ENCODE results near the gene MAST3. TPM values are rescaled to one million over a fixed set of nuclear protein-coding genes. Genes with fewer than 3 reads are reported as not detected.

MAST3 gene
- total and polyA plus RNA-seq, 2 donors (not counting 1 experiment from before 2014, with no cell fraction given): 43.5 to 85.5 TPM

GRCh38 chr19:18122424-18122823, 24.8 kb downstream of the MAST3 start:
- Histone ChIP-seq H3K4me1 (ENCODE audit: control insufficient read depth in 2 of 2, insufficient read depth in 2 of 2, low read length in 2 of 2) (peaks cover 22 to 27% of the 10 kb centered on the region in 2 donors), H3K27ac (ENCODE audit: low read length in 2 of 2) (no peak overlapping the region), H3K4me2 (replicated peaks; ENCODE audit: low read depth, low read length, poor library complexity, severe bottlenecking) (no peak overlapping the region), H3K4me3 (ENCODE audit: control extremely low read depth in 1 of 5, extremely low read depth in 1 of 5, insufficient read depth in 1 of 5, low read depth in 2 of 5, low read length in 4 of 5) (no peak overlapping the region), H3K27me3 (replicated peaks in 1 of 4; ENCODE audit: control extremely low read depth in 1 of 4, control insufficient read depth in 3 of 4, insufficient read depth in 4 of 4, low read length in 3 of 4) (no peaks in the 10 kb centered on the region), H3K36me3 (replicated peaks in 1 of 2; ENCODE audit: control extremely low read depth in 1 of 2, control insufficient read depth in 1 of 2, extremely low read depth in 1 of 2, insufficient read depth in 2 of 2, low read length in 1 of 2) (peaks cover 2 to 51% of the 10 kb centered on the region in 2 experiments), H3K9me3 (ENCODE audit: control extremely low read depth in 1 of 3, control insufficient read depth in 2 of 3, insufficient read depth in 1 of 3, low read length in 2 of 3) (no peaks in the 10 kb centered on the region), H2AFZ (ENCODE audit: insufficient read depth, low read depth, low read length, poor library complexity, severe bottlenecking) (no peak overlapping the region), H3K79me2 (ENCODE audit: control insufficient read depth, insufficient read depth, low read length) (peaks cover 76% of the 10 kb centered on the region), H4K20me1 (ENCODE audit: control insufficient read depth, insufficient read depth, low read length, poor library complexity, severe bottlenecking) (peaks cover 66% of the 10 kb centered on the region), H3K9ac (ENCODE audit: low read length) (no peak overlapping the region)
- ATAC-seq (ENCODE audit: low read depth) (no peak), DNase-seq (no peak)
- Mint-ChIP-seq H3K4me1 (peaks cover 26% of the 10 kb centered on the region), H3K4me3 (no peak overlapping the region), H3K9me3 (ENCODE audit: insufficient read depth) (no peaks in the 10 kb centered on the region), H3K27ac (no peak overlapping the region), H3K27me3 (no peaks in the 10 kb centered on the region)
- intact Hi-C loops (cut with micrococcal nuclease): no loop called here
- ChIA-PET CTCF (interaction anchor here (0.5 kb wide), 1 partner anchor 34 kb away, joined by 4 read pairs; no protein-coding TSS in a partner anchor), POLR2A (no interaction called here)
- TF ChIP-seq, protein P1, sequence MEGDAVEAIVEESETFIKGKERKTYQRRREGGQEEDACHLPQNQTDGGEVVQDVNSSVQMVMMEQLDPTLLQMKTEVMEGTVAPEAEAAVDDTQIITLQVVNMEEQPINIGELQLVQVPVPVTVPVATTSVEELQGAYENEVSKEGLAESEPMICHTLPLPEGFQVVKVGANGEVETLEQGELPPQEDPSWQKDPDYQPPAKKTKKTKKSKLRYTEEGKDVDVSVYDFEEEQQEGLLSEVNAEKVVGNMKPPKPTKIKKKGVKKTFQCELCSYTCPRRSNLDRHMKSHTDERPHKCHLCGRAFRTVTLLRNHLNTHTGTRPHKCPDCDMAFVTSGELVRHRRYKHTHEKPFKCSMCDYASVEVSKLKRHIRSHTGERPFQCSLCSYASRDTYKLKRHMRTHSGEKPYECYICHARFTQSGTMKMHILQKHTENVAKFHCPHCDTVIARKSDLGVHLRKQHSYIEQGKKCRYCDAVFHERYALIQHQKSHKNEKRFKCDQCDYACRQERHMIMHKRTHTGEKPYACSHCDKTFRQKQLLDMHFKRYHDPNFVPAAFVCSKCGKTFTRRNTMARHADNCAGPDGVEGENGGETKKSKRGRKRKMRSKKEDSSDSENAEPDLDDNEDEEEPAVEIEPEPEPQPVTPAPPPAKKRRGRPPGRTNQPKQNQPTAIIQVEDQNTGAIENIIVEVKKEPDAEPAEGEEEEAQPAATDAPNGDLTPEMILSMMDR (IDR thresholded peaks at IDR 0.05): no peak
- no peak for TF ChIP-seq EZH2 (IDR thresholded peaks at IDR 0.05; ENCODE audit: borderline replicate concordance, insufficient read depth, low read depth, low read length, poor library complexity, severe bottlenecking)
- 83% methylated on average over 1 of the region's 7 CpGs for WGBS (ENCODE audit: insufficient coverage)

GRCh38 chr19:18122860-18123795, 25.6 kb downstream of the MAST3 start:
- Mint-ChIP-seq H3K27ac (no peak overlapping the region), H3K27me3 (no peaks in the 10 kb centered on the region), H3K9me3 (ENCODE audit: insufficient read depth) (no peaks in the 10 kb centered on the region), H3K4me3 (no peak overlapping the region), H3K4me1 (peaks cover 23% of the 10 kb centered on the region)
- Histone ChIP-seq H3K4me2 (replicated peaks; ENCODE audit: low read depth, low read length, poor library complexity, severe bottlenecking) (no peak overlapping the region), H3K4me1 (ENCODE audit: control insufficient read depth in 2 of 2, insufficient read depth in 2 of 2, low read length in 2 of 2) (peaks cover 19 to 23% of the 10 kb centered on the region in 2 donors), H3K27me3 (replicated peaks in 1 of 4; ENCODE audit: control extremely low read depth in 1 of 4, control insufficient read depth in 3 of 4, insufficient read depth in 4 of 4, low read length in 3 of 4) (no peaks in the 10 kb centered on the region), H2AFZ (ENCODE audit: insufficient read depth, low read depth, low read length, poor library complexity, severe bottlenecking) (no peak overlapping the region), H3K9ac (ENCODE audit: low read length) (no peak overlapping the region), H3K36me3 (replicated peaks in 1 of 2; ENCODE audit: control extremely low read depth in 1 of 2, control insufficient read depth in 1 of 2, extremely low read depth in 1 of 2, insufficient read depth in 2 of 2, low read length in 1 of 2) (peaks cover 2 to 56% of the 10 kb centered on the region in 2 experiments), H3K27ac (ENCODE audit: low read length in 2 of 2) (no peak overlapping the region), H3K4me3 (ENCODE audit: control extremely low read depth in 1 of 5, extremely low read depth in 1 of 5, insufficient read depth in 1 of 5, low read depth in 2 of 5, low read length in 4 of 5) (no peak overlapping the region), H4K20me1 (ENCODE audit: control insufficient read depth, insufficient read depth, low read length, poor library complexity, severe bottlenecking) (peaks cover 65% of the 10 kb centered on the region), H3K9me3 (ENCODE audit: control extremely low read depth in 1 of 3, control insufficient read depth in 2 of 3, insufficient read depth in 1 of 3, low read length in 2 of 3) (no peaks in the 10 kb centered on the region), H3K79me2 (ENCODE audit: control insufficient read depth, insufficient read depth, low read length) (peaks cover 75% of the 10 kb centered on the region)
- ChIA-PET CTCF (interaction anchor here (0.5 to 1.4 kb wide), 2 partner anchors 10 to 35 kb away, joined by 3 to 4 read pairs; no protein-coding TSS in a partner anchor), POLR2A (no interaction called here)
- no peak for TF ChIP-seq EZH2 (IDR thresholded peaks at IDR 0.05; ENCODE audit: borderline replicate concordance, insufficient read depth, low read depth, low read length, poor library complexity, severe bottlenecking)
- TF ChIP-seq, protein P1 (IDR thresholded peaks at IDR 0.05): no peak
- intact Hi-C loops (cut with micrococcal nuclease): no loop called here
- no peak for DNase-seq
- ATAC-seq (ENCODE audit: low read depth): no peak
- 95% methylated on average over 27 of the region's 27 CpGs for WGBS (ENCODE audit: insufficient coverage)
